ENCODE data around the gene MACROD2. TPM values are rescaled to one million over a fixed set of nuclear protein-coding genes. Genes with fewer than 3 reads are reported as not detected.

MACROD2 gene
- total and polyA plus RNA-seq, 2 of the 4 experiments (the other 2 are of a cell fraction): not detected

DNA sequence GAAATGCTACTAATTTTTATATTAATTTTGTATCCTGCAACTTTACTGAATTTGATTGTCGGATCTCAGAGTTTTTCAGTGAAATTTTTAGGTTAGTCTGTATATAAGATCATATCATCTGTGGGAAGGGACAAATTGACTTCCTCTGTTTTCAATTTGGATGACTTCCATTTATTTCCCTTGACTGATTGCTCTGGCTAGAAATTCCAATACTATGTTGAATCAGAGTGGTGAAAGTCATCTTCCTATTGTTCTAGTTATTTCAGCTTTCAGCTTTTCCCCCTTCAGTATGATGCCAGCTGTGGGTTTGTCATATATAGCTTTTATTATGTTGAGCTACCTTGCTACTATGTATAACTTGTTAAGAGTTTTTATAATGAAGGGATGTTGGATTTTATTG is 1806.7 kb downstream of the MACROD2 start:
- Histone ChIP-seq H2AK9ac (replicated peaks; ENCODE audit: low read depth, low read length, poor library complexity) (no peak overlapping the region), H3K4me3 (ENCODE audit: insufficient read depth, low read depth, low read length) (no peak overlapping the region), H4K91ac (ENCODE audit: insufficient read depth, low read depth, low read length) (no peak overlapping the region), H3K18ac (ENCODE audit: low read depth, low read length) (no peak overlapping the region), H3K4me2 (ENCODE audit: low read depth, low read length) (no peak overlapping the region), H2BK15ac (ENCODE audit: low read depth, low read length) (no peak overlapping the region), H3K23ac (ENCODE audit: low read depth, low read length) (no peak overlapping the region), H4K5ac (ENCODE audit: low read depth, low read length) (no peak overlapping the region), H2AFZ (replicated peaks; ENCODE audit: low read length, poor library complexity) (no peak overlapping the region), H3K9ac (ENCODE audit: low read depth, low read length) (no peak overlapping the region), H4K20me1 (ENCODE audit: insufficient read depth, low read length) (no peaks in the 10 kb centered on the region), H2BK20ac (ENCODE audit: low read depth, low read length) (no peak overlapping the region), H3K79me1 (ENCODE audit: low read depth in 1 of 2, low read length in 2 of 2) (no peaks in the 10 kb centered on the region), H3K56ac (ENCODE audit: extremely low read depth, insufficient read depth, low read length) (no peak overlapping the region), H3K36me3 (ENCODE audit: control insufficient read depth, insufficient read depth, low read length) (no peaks in the 10 kb centered on the region), H3K27me3 (ENCODE audit: control insufficient read depth, insufficient read depth, low read length) (no peaks in the 10 kb centered on the region), H3K4ac (ENCODE audit: low read depth, low read length) (no peak overlapping the region), H2BK5ac (ENCODE audit: low read depth, low read length, poor library complexity, severe bottlenecking) (no peak overlapping the region), H4K8ac (ENCODE audit: low read depth in 2 of 2, low read length in 2 of 2) (no peak overlapping the region), H3K27ac (ENCODE audit: insufficient read depth, low read length) (no peak overlapping the region), H3K9me1 (ENCODE audit: insufficient read depth, low read length) (no peaks in the 10 kb centered on the region), H3K4me1 (ENCODE audit: control insufficient read depth, insufficient read depth, low read length) (no peaks in the 10 kb centered on the region), H3K9me3 (ENCODE audit: control insufficient read depth, insufficient read depth, low read length) (0 out of 2 replicates have a peak, but pooled peaks cover 5% of the 10 kb centered on the region), H2BK120ac (ENCODE audit: low read depth, low read length) (no peak overlapping the region), H2AK5ac (ENCODE audit: low read depth, low read length) (no peak overlapping the region), H3K14ac (replicated peaks; ENCODE audit: low read depth, low read length) (no peak overlapping the region)
- no peak for TF ChIP-seq BHLHE40 (IDR thresholded peaks at IDR 0.05; ENCODE audit: low read depth, low read length)
- no peak for TF ChIP-seq FOS (IDR thresholded peaks at IDR 0.05; ENCODE audit: low read depth, low read length)
- no peak for TF ChIP-seq RFX5 (IDR thresholded peaks at IDR 0.05; ENCODE audit: low read depth, low read length)
- no peak for TF ChIP-seq CHD1 (IDR thresholded peaks at IDR 0.05; ENCODE audit: low read depth, low read length)
- no peak for TF ChIP-seq MXI1 (IDR thresholded peaks at IDR 0.05; ENCODE audit: borderline replicate concordance, low read depth, low read length)
- TF ChIP-seq RAD21 (IDR thresholded peaks at IDR 0.05; ENCODE audit: low read length): no peak
- TF ChIP-seq SMC3 (IDR thresholded peaks at IDR 0.05; ENCODE audit: low read depth, low read length): no peak
- TF ChIP-seq, protein P1, sequence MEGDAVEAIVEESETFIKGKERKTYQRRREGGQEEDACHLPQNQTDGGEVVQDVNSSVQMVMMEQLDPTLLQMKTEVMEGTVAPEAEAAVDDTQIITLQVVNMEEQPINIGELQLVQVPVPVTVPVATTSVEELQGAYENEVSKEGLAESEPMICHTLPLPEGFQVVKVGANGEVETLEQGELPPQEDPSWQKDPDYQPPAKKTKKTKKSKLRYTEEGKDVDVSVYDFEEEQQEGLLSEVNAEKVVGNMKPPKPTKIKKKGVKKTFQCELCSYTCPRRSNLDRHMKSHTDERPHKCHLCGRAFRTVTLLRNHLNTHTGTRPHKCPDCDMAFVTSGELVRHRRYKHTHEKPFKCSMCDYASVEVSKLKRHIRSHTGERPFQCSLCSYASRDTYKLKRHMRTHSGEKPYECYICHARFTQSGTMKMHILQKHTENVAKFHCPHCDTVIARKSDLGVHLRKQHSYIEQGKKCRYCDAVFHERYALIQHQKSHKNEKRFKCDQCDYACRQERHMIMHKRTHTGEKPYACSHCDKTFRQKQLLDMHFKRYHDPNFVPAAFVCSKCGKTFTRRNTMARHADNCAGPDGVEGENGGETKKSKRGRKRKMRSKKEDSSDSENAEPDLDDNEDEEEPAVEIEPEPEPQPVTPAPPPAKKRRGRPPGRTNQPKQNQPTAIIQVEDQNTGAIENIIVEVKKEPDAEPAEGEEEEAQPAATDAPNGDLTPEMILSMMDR (conservative IDR thresholded peaks at IDR 0.05; ENCODE audit: low read depth, low read length): no peak
- no peak for TF ChIP-seq MAFK (IDR thresholded peaks at IDR 0.05; ENCODE audit: low read depth, low read length)
- TF ChIP-seq POLR2A (IDR thresholded peaks at IDR 0.05; ENCODE audit: low read depth, low read length): no peak
- TF ChIP-seq MAZ (IDR thresholded peaks at IDR 0.05; ENCODE audit: borderline replicate concordance, low read depth, low read length): no peak
- TF ChIP-seq, protein P2, sequence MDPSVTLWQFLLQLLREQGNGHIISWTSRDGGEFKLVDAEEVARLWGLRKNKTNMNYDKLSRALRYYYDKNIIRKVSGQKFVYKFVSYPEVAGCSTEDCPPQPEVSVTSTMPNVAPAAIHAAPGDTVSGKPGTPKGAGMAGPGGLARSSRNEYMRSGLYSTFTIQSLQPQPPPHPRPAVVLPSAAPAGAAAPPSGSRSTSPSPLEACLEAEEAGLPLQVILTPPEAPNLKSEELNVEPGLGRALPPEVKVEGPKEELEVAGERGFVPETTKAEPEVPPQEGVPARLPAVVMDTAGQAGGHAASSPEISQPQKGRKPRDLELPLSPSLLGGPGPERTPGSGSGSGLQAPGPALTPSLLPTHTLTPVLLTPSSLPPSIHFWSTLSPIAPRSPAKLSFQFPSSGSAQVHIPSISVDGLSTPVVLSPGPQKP (IDR thresholded peaks at IDR 0.05; ENCODE audit: borderline replicate concordance, low read depth, low read length): no peak
- intact Hi-C loops (cut with micrococcal nuclease) (no loop called here), dilution Hi-C loops (cut with HindIII; ENCODE audit: low sequenced_read_pairs, unreplicated experiment) (no loop called here), in situ Hi-C loops (cut with MboI; ENCODE audit: low sequenced_read_pairs) (no loop called here)
- no peak for ATAC-seq (ENCODE audit: low read depth)
- BruUV-seq (replicated peaks): no TSS peak
- no peak for DNase-seq
- WGBS, 2 experiments (ENCODE audit: extremely low coverage in 2 of 2, insufficient read length in 1 of 2): no CpG with 5 or more reads among the region's 1 CpG
- ChIA-PET POLR2A (ENCODE audit: unreplicated experiment) (no interaction called here), CTCF (no interaction called here)

Data from IMR-90 (cell line).